Activated CD4-positive, alpha-beta T cell treated with anti-CD3 and anti-CD28 coated beads, Interleukin-2, amount 50 U/mL, for 16 hours (primary cell): Measurements from ENCODE around the gene HPCAL4.
A peak's percentile ranks its signal among the peaks of the same experiment; 100 is the strongest.

Experiments used
- DNase-seq: peaks from one replicate; pipeline ENCODE4 v3.0.0-alpha.2; 2020

HPCAL4 gene

DNA sequence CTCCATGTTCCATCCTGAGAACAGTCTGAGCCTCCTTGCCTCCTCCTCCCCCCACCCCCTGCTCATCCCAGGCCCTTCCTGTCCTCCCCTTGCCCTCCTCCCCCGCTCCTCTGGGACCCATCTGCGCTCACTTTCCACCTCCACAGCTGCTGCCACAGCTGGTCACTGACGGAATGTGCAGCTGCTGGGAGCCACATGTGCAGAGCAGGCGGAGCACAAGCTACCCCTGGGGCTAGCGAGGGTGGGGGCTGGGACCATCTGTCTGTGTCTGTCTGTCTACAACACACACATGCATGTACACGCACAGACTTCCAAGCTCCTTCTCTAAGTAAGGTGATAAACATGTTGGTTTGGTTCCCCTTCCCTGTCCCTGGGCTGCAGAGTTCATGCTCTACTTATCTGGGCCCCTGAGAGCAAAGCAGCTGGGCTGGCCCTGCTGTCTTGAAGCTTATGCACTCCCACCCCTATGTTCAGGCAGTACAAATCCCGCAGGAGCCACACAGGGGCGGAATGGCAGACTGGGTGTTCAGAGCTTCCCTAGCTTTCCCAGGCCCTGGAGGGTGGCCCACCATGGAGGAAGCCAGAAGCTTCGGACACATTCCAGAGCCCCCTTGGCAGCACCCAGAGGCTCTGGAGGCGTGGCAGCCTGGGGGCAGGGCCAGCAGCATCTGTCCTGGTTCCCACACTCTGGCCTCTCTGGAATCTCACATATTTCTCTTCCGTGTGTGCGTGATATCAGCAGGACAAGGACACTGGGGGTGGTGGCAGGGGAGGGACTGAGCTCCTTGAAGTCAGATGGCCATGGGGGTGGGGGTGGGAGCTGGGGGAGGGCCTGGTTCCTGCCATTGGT lies 44.8 kb downstream of the HPCAL4 start:
- DNase-seq, result no peak

DNA sequence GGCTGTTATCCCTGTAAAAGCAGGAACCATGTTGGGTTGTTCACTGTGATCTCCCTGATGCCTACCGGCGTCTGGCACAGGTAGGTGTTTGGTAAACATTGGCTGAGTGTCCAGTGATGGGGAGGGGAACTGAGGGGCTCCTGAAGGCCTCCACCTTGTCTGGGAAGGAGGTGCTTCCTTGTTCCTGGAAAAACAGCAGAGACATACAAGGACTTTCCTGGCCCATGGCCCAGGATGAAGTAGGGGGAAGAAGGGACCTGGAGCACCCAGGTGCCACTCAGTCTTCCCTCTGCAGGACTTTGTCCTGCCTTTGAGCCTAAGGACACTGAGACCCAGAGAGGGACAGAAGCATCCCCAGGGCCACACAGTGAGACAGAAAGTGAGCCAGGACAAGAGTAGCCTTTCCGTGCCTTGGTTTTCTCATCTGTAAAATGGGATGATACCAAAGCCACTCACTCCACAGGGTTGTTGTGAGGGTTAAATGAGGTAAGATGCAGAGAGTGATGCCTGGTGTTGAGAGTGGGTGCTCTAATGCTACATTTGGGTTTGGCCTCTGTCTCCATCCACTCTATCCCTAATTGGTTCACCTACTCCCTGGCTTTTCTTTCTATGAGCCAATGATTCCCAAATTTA lies 45.7 kb downstream of the HPCAL4 start:
- DNase-seq, result no peak

GRCh38 chr1:39643705-39644104 lies 47.5 kb downstream of the HPCAL4 start:
- DNase-seq, result no peak

GRCh38 chr1:39642796-39643195 lies 48.4 kb downstream of the HPCAL4 start:
- DNase-seq, result no peak

GRCh38 chr1:39640861-39641260 lies 50.4 kb downstream of the HPCAL4 start:
- DNase-seq, result no peak

DNA sequence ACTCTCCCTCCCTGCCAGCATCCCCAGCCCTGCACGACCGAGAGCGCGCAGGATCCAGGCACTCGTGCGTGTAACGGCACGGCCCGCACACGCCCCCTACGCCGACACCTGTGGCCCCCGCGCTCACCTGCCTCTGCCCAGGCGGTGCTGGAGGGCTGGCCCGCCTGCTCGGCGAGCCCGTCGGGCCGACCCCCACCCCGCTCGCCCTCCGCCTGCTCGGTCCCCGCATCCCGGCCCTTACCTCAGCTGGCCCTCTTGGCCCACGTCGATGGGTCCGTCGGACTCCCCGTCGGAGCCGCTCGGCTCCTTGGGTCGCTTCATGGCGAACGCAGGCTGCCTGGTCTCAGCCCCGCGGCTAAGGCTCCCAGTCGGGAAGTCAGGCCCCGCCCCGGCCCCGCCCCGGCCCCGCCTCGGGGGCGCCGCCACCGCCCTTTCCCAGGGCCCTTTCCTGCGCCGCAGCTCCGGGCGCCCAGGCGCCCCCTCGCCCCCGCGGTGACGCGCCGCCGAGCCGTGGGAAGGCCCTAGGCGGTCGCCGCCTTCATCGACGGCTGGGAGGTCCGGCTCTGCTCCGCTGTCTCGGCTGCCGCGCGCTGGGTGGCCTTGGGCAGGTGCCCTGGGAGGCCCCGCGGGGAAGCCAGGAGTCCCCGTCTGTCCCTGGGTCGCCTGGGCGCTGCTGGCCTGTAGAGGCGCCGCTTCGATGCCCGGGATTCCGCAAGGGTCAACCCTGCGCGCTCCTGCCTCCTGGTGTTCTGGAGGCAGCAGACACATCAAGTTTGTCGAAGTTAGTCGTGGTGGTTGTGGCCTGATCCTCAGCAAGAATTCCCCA lies 51.7 kb downstream of the HPCAL4 start, which contains the start of gene HEYL:
TSS of gene HEYL (minus strand) at position 339 of the 826 bp plus-strand sequence. CDS start at position 321, 18 bp downstream.
- peak; percentile 62 for DNase-seq

GRCh38 chr1:39638965-39639304 lies 52.3 kb downstream of the HPCAL4 start:
- no peak for DNase-seq

GRCh38 chr1:39637361-39637760 lies 53.9 kb downstream of the HPCAL4 start:
- DNase-seq, result no peak

- no peak for DNase-seq
Measured at GRCh38 chr1:39635871-39636210, 55.4 kb downstream of the HPCAL4 start.

GRCh38 chr1:39635205-39635870 lies 55.9 kb downstream of the HPCAL4 start:
- no peak for DNase-seq

DNA sequence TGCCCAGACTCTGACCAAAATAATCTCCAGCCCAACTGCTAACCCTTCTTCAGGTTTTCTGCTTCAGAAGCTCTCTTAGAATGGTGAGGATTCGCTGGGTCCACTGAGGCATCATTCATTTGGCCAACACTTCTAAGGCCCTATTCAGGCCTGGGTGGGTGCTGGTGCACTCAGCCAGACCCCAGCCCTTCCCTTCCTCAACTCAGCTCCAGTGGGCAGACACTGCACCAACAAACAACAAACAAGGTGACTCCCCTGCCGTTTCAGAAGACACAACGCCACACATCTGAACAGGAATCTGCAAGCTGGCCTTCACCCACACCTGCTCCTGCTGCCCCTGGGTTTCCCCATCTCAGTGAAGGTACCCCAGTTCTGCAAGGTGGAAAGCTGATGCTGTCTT lies 57.8 kb downstream of the HPCAL4 start:
- DNase-seq, result no peak

DNA sequence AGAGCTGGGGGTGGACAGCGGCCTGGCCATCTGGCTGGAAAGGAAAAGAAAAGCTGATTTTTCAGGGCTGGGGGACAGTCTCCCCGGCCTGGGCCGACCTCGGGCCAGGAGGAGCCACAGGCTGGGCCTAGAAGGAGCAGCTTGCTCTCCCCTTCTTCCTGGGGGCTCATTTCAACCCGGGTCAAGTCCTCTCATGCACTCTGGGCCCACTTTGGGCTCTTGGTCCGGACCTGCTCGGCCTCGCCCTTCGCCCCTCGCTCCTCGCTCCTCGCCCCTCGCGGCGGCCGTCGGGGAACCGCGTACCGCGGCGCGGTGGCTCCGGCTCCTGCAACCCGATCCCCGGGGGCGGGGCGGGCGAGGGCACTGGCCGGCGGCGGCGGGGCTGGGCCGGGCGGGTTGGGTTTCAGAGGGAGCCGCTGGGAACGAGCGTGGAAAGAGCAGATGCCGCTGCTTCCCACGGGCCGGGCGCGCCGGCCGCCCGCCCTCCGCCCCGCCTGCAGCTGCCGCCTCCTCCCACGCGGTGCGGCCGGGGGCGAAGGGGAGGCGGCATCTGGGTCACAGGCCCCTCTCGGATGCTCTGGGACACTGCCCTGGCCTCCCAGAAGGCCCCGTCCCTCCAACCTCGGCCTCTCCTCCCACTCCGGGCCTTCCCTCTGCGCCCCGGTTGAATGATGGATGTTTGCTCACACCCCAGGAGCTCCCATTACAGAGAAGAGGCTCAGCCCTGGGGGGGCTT lies 58.4 kb downstream of the HPCAL4 start:
- DNase-seq, result no peak

DNA sequence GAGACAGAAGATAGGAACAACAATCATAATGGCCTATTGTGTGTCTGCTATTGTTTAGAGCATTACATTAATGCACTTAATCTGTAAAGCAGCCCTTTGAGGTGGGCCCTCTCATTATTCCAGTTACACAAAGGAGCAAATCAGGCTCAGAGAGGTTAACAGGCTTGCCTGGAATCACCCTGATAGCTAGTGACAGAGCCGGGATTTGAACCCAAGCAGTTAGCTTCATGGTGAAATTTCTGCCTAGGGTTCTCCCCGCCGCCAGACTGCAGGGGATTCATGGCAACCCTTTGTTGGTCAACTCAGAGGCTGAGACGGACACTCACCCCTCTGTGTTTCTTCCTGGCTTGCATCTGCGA lies 58.9 kb downstream of the HPCAL4 start:
- no peak for DNase-seq

- DNase-seq, result no peak
Measured at GRCh38 chr1:39631361-39632322, 59.6 kb downstream of the HPCAL4 start.

GRCh38 chr1:39628807-39629350 lies 62.4 kb downstream of the HPCAL4 start:
- DNase-seq, result peak; percentile 43
